T-helper 1 cell (primary cell): ENCODE measurements around the gene MYO10.
"Not testable (repeated sequence)": the region's sequence is repeated elsewhere in the genome, so short reads cannot be mapped to it uniquely, and the experiment has no call there.

Source experiments
- DNase-seq, 5 donors: peaks; one replicate each; pipeline ENCODE4 v3.0.0-alpha.2; 2012 to 2020

The MYO10 gene

DNA sequence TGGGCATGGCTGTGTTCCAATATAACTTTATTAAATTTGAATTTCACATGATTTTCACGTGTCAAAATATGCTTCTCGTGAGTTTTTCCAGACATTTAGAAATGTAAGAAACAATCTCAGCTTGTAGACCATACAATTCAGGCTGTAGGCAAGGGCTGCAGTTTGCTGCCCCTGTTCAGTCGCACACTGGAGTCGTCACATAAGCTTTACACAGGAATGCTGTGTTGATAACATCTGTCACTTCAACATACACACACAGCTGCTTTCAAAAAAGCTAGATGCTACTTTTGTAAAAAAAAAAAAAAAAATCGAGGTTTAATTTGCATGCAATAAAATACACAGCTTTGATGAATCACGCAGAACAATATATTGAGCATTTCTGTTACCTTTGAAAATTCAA lies 77.9 kb downstream of the MYO10 start:
- no peak for DNase-seq

- DNase-seq: no peak
Measured at GRCh38 chr5:16857635-16858034, 78.5 kb downstream of the MYO10 start.

DNA sequence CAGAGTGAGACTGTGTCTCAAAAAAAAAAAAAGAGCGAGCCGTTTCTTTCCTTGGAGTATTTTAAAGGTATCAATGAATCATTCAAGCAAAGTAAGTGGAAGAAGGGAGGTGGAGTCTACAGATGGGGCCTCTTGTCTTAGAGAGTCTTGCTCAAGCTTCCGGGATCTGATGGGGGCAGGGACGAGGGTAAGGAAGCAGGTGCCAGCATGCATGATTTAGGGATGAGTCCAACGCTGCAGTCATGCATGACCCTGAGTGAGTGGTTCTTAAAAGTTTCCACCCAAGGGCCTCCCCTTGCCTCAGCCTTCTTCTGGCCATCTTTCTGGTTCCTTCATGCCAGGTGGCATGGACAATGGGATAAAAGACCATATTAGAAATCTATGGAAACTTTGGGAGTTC lies 79.6 kb downstream of the MYO10 start:
- DNase-seq: no peak

GRCh38 chr5:16855898-16856297 lies 80.2 kb downstream of the MYO10 start:
- no peak for DNase-seq

- DNase-seq: no peak
Measured at GRCh38 chr5:16855485-16855884, 80.6 kb downstream of the MYO10 start.

DNA sequence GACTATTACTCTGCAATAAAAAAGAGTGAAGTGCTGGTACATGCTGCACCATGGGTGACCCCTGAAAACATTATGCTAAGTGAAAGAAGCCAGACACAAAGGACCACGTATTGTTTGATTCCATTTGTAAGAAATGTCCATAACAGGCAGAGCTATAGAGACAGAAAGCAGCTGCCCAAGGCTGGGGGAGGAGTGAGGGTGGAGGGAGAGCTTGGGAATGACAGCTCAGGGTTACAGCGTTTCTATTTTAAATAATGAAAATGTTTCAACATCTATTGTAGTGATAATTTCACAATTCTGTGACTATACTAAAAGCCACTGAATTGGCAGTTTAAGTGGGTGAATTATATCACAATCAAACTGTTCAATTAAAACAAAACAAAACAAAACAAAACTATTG lies 81.7 kb downstream of the MYO10 start:
- DNase-seq: no peak

DNA sequence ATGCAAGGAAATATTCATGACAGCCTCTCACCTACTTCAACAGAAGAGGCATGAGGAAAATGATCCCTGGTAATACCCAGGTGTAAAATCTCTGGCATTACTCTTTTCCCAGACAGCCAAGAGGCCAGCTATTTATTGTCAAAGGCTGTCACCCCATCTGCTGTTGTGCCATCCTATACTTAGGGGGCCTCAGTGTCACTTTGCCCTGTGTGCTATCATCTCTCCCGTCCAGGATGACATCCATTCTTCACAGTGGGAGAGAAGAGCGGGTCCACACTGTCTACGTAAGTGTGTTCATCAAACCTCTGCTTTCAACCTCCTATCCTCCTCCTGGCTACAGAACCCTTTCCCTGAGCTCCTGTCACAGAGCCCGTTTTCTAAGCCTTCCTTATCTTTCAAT lies 82.6 kb downstream of the MYO10 start:
- DNase-seq: no peak

DNA sequence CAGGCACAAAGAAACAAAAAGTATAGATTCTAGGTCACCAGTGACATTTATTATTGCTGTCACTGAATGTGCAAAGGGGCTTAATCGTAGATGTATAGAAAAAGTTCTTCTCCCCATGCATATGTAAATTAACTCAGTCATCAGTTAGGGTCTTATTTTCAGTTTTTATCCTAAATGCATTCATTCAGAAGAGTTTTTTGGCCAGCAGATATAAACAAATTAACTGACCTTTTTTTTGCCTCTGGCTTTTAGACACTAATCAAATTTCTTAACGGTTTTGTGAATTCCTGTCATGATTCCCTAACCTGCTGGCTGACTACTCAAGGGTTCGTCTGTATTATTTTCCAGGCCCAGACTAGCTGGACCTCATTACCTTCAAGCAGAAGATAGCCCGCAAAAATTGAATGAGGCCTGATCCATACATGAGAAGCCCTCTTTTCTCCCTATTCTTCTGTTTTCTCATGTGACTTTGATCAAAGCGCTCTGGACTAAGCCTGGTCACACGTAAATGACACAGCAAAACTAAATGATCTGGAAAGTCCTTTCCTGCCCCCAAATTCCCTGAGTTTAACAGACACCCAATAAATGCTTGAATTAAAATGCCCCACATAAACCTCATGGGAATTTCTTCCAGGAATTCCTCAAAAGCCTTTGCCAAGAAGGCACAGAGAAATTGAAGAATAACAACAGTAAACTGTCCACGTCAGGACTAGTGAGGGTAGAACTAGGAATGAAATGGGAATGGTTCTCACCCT lies 83.7 kb downstream of the MYO10 start:
- DNase-seq: no peak

DNA sequence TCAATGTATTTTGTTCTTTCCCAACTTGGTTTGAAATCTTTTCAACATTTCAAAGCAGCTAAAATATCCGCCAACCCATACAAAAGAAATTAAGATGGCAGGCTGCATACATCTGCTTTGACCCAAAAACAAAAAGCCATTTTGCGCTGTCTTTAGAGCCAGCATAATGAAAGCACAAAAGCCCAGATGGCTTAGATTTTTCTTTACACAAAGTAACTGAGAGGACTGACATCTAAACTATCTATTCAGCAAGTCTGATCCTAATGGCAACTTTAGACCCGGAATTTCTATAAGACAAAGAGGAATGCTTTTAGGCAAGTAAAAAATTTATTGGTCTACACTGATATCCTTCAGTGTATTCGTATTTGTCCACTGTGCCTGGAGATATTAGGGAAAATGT lies 86.3 kb downstream of the MYO10 start:
- no peak for DNase-seq

DNA sequence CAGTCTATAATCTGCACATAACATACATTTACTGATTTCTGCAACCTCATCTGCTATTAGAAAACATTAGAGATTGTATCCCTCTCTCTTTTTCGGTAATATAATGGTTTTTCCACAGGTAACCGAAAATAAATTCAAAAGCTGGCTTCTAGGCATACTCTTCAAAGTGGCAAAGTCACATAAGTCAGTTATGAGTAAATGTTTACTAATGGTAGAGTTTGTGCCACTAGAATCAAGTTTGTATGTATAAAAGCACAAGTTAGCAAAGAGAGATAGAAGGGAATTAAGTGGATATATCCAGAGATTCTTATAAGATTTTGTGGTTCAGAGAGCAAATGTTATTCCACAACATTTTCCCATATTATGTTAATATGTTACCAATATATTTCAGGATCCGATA lies 86.9 kb downstream of the MYO10 start:
- no peak for DNase-seq

GRCh38 chr5:16844952-16845351 lies 91.1 kb downstream of the MYO10 start:
- DNase-seq: no peak

DNA sequence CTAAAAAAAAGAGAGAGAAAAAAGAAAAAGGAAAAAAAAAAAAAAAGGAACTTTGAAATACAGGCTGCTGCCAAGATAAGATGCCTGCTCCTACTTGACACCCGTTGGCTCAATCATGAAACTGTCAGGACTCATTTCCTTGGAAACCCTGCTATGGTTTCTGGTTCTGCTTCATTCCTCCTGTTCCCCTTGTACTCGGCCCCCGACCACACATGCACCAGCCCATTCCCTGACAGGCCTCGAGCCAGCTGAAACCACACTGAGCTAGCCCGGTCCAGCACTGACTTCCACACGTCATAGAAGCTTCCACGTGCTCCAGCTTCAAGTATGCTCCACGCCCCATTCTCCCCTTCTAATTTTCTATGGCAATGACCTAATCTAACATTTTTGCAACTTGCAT lies 93.2 kb downstream of the MYO10 start:
- DNase-seq: no peak

- no peak for DNase-seq
Measured at GRCh38 chr5:16841416-16841815, 94.7 kb downstream of the MYO10 start.

GRCh38 chr5:16837305-16837704 lies 98.8 kb downstream of the MYO10 start:
- no peak for DNase-seq

DNA sequence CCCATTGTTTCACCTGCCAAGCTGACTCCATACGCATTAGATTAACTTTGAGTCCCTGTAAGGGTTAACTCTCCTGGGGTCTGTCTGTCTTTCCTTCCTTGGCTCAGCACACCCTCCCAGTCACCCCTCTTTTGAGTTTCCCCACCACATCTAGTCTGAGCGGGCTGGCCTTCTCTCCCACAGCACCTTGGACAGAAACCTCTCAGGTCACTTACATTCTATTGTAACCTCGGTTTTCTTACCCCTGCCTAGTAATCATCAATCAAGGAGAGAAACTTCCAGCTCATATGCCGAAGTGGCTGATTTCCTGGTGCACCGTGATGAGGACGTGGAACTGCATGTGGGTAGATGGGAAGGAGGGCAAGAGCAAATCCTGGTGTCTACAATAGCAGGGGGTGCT lies 102.1 kb downstream of the MYO10 start:
- no peak for DNase-seq

GRCh38 chr5:16831326-16831725 lies 104.8 kb downstream of the MYO10 start:
- not testable (repeated sequence) for DNase-seq

GRCh38 chr5:16827755-16828154 lies 108.3 kb downstream of the MYO10 start:
- no peak for DNase-seq

- no peak for DNase-seq
Measured at GRCh38 chr5:16826379-16827125, 109.5 kb downstream of the MYO10 start.

GRCh38 chr5:16819522-16820167 lies 116.4 kb downstream of the MYO10 start:
- DNase-seq: no peak

GRCh38 chr5:16815432-16815831 lies 120.7 kb downstream of the MYO10 start:
- no peak for DNase-seq

DNA sequence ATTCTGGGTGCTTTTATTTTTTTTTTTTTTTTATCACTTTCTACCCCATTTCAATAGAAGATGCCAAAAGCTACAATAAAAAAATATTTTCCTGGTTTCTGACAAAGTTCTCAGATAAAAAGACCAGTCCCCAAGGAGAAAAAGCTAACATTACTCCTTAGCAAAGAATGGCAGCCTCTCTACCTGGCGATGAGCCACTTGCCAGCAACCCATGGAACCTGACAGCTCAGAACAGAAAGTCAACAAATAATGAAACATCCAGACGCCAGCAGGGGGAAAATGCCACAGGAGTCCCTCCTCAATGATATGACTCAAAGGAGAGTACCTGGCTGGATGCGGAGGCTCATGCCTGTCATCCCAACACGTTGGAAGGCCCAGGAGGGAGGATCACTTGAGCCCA lies 123.2 kb downstream of the MYO10 start:
- DNase-seq: no peak

DNA sequence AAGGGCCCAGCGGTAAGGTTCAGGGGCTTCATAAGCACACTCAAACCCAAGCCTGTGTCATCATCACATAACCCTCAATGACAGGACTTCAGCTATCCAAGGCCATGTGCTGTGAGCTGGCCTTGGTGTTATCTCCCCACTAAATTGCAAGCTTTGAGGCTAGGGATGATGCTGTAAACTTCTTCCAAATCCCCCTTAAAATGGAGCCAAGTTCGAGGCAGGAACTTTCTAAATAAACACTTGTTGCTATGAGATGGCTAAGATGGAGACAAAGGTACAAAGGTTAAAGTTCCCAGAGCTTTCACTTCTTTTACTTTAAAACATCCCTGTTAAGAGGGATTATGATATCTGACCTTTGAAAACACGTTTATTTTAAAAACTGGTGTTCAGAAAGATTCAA lies 123.6 kb downstream of the MYO10 start:
- no peak for DNase-seq

DNA sequence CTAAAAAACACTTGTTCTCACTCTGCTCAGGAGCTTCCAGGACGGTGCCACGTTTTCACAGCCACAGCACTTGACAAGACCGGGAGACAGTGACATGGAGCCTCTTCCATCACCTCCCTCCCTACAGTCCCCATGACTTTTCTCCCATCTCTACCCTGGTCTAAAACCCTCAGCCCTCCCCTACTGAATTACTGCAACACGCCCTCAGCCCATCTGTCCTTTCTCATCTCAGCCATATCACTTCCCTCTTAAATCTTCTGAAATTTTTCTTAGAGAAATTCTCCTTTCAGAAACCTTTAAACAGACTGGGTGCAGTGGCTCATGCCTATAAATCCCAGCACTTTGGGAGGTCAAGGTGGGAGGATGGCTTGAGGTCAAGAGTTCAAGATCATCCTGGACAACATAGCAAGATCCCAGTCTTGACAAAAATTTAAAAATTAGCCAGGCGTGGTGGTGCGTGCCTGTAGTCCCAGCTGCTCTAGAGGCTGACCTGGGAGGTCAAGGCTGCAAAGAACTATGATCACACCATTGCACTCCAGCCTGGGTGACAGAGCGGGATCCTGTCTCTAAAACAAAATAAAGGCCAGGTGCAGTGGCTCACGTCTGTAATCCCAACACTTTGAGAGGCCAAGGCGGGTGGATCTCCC lies 125.8 kb downstream of the MYO10 start:
- DNase-seq: no peak
